ENCODE measurements around the gene C9orf72. TPM values are rescaled to one million over a fixed set of nuclear protein-coding genes. Genes with fewer than 3 reads are reported as not detected.

C9orf72 gene
- total and polyA plus RNA-seq, 9 donors, result 13.4 to 100 (median 23.8) TPM

DNA sequence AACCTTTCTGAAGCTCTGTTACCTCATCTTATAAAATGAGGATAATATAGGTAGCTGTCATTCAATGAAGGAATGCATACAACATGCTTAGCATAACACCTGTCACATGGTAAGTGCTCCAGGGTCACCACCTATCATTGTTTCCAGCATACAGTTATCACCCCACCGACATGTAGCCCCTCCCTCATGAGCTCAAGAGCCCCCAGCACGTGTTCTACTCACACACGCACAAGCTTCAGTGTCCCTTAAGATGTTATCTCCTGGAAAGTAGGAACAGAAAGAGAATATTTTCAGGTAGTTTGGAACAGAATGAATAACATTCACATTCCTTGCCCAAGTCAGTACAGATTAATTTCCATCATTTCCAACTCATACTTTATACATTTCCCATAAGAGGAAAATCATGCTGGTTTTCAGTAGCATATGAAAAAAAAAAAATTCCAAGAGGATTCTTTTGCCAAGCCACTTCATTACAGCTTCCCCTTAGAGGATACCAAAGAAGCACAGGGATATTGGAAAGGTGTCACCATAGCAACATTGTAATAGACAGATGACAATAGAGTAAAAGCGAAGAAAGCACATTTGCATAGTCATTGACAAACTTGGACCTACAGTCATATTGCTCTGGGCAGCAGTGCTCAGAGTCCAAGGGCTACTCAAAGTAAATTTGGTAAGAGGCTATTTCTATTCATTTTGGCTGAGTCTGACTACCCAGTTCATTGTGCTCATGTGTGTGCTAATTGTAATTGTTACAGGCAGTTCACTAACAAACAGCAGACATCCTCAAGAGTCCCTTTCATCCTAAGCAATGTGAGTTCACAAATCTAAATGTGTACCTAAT, 42.1 kb downstream of the C9orf72 start:
- 54 to 70% (median 58%) methylated on average over 4 of the region's 4 CpGs for WGBS, 3 donors
- no peak for DNase-seq
- no peaks in the 10 kb centered on the region for H3K9me3 ChIP-seq
- no peak overlapping the region for H3K27ac ChIP-seq
- peaks cover 22% of the 10 kb centered on the region for H3K4me1 ChIP-seq (ENCODE audit: insufficient read depth)
- no peaks in the 10 kb centered on the region for H3K36me3 ChIP-seq
- H3K4me3 ChIP-seq, result no peak overlapping the region
- no peak for TF ChIP-seq POLR2A (IDR thresholded peaks at IDR 0.05)
- TF ChIP-seq EP300 (IDR thresholded peaks at IDR 0.05), result no peak
- TF ChIP-seq, protein P1, sequence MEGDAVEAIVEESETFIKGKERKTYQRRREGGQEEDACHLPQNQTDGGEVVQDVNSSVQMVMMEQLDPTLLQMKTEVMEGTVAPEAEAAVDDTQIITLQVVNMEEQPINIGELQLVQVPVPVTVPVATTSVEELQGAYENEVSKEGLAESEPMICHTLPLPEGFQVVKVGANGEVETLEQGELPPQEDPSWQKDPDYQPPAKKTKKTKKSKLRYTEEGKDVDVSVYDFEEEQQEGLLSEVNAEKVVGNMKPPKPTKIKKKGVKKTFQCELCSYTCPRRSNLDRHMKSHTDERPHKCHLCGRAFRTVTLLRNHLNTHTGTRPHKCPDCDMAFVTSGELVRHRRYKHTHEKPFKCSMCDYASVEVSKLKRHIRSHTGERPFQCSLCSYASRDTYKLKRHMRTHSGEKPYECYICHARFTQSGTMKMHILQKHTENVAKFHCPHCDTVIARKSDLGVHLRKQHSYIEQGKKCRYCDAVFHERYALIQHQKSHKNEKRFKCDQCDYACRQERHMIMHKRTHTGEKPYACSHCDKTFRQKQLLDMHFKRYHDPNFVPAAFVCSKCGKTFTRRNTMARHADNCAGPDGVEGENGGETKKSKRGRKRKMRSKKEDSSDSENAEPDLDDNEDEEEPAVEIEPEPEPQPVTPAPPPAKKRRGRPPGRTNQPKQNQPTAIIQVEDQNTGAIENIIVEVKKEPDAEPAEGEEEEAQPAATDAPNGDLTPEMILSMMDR (IDR thresholded peaks at IDR 0.05), result no peak
- no peaks in the 10 kb centered on the region for H3K27me3 ChIP-seq
- intact Hi-C loops (cut with DNase I), result no loop called here

DNA sequence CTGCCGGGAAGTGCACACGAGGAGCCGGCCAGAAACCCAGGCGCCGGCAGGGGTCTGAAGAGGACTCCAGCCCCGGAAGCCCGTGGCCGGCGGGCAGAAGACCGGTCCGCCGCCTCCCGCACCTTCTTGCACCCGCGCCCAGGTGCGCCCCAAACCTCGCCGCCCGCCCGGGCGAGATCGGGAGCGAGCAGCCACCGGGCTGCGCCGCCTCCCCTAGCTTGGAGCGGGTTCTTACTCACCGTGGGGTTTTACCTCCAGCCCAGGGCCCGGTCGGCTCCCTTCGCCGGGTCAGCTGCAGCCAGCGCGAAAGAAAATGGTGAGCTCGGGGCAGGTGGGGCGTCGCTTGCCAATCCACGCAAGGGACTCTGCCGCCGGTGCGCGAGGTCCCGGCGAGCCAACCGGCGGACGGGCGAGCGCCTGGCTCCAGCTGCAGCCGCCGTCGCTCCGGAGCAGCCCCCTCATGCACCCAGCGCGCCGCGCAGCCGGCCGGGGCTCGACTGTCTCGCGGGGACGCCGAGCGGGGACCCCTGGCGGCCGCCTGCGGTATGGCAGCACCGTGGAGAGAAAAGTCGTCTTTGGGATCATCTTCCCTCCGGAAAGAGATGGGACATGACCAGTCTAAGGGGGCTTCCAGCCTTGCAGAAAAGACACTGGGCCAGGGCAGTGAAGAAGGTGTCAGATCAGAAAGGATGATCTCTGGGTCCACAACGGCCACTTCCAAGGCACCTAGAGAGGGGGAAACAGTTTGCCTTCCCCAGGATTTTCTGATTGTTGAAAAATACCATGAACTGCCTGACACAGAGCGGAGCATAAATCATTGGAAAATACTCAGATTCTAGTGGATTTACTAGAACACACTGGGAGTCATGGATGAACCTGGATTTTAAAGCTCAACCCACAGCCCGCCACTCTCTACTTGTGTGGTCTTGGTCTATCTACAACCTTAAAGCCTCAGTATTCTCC, 43.7 kb downstream of the C9orf72 start, which contains the start of gene MOB3B:
MOB3B (minus strand) TSS at position 499 of the 963 bp plus-strand sequence. CDS start 74,264 bp downstream, outside the sequence.
- WGBS, 3 donors, result 2 to 3% (median 3%) methylated on average over 72 to 74 of the region's 74 CpGs
- Histone ChIP-seq H3K27ac (peak within 1 kb of the TSS; percentile 91 to 92), H3K4me1 (ENCODE audit: insufficient read depth) (peaks cover 13% of the 10 kb centered on the region), H3K36me3 (no peaks in the 10 kb centered on the region), H3K4me3 (peak within 1 kb of the TSS; percentile 68), H3K9me3 (no peaks in the 10 kb centered on the region), H3K27me3 (no peaks in the 10 kb centered on the region)
- peak; percentile 85 to 93 (median 91) for DNase-seq
- intact Hi-C loops (cut with DNase I), result loop anchor here (2.0 to 10.0 kb wide), 5 partner anchors 55 to 192 kb away; no protein-coding TSS in a partner anchor
- TF ChIP-seq EP300 (IDR thresholded peaks at IDR 0.05) (no peak), POLR2A (IDR thresholded peaks at IDR 0.05) (peak; percentile 59)
- TF ChIP-seq, protein P1 (IDR thresholded peaks at IDR 0.05), result peak; percentile 95 to 99 (median 98)

DNA sequence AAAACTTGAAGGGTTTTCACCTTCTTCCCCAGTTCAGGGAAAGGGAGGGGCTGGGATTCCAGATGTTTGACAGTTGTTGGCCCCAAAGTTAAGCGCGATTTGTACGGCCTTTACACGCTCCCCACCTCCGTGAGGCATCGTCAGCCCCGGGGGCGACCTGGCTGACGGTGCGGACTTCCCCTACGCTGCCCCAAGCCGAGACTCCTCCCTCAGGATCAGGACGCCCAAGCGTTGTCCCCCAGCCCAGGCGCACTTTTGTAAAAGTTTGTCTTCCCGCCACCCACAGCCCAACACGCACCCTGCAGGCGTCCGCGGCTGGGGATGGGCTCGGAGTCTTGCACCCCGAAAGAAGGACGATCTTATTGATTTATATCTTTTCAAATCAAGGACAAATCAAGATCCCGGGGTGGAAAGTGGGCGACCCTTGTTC, 44.4 kb downstream of the C9orf72 start:
- Histone ChIP-seq H3K27ac (peak overlapping the region; percentile 91 to 92), H3K4me3 (peak overlapping the region; percentile 68), H3K4me1 (ENCODE audit: insufficient read depth) (peaks cover 11% of the 10 kb centered on the region), H3K27me3 (no peaks in the 10 kb centered on the region), H3K9me3 (no peaks in the 10 kb centered on the region), H3K36me3 (no peaks in the 10 kb centered on the region)
- intact Hi-C loops (cut with DNase I), result loop anchor here (2.0 to 10.0 kb wide), 5 partner anchors 54 to 192 kb away; no protein-coding TSS in a partner anchor
- 0 to 2% (median 0%) methylated on average over 24 to 25 of the region's 25 CpGs for WGBS, 3 donors
- peak; percentile 73 to 82 (median 77) for DNase-seq
- TF ChIP-seq, protein P1 (IDR thresholded peaks at IDR 0.05), result no peak
- TF ChIP-seq POLR2A (IDR thresholded peaks at IDR 0.05) (peak; percentile 17), EP300 (IDR thresholded peaks at IDR 0.05) (no peak)
